Mesendoderm (in vitro differentiated cells): ENCODE results near the gene LSM14A.
"Not testable (repeated sequence)": the region's sequence is repeated elsewhere in the genome, so short reads cannot be mapped to it uniquely, and the experiment has no call there.

ENCODE experiments used
- DNase-seq: peaks from one replicate; pipeline ENCODE4 v3.0.0; 2013
- H2AK5ac ChIP-seq: 2 replicates; pipeline ENCODE4 v1.6.1; 2013; ENCODE audit warnings: low read length, inconsistent platforms
- H2BK120ac ChIP-seq: 2 replicates; pipeline ENCODE4 v1.6.1; 2013; ENCODE audit warnings: low read depth, mild to moderate bottlenecking, low read length, moderate library complexity, mixed read lengths
- H2BK15ac ChIP-seq: replicated peaks from 2 replicates; pipeline ENCODE4 v1.6.1; 2013; ENCODE audit warnings: low read depth, mild to moderate bottlenecking, moderate library complexity
- H2BK5ac ChIP-seq: 2 replicates; pipeline ENCODE4 v1.6.1; 2013; ENCODE audit warnings: low read length, inconsistent platforms
- H3K18ac ChIP-seq: 2 replicates; pipeline ENCODE4 v1.6.1; 2013; ENCODE audit warnings: mild to moderate bottlenecking, low read length, mixed read lengths
- H3K23ac ChIP-seq: one replicate; pipeline ENCODE4 v1.6.1; 2013; ENCODE audit warnings: low read length
- H3K27ac ChIP-seq: 2 replicates; pipeline ENCODE4 v1.5.1; 2013; ENCODE audit warnings: low read depth, mild to moderate bottlenecking, inconsistent platforms, low read length, moderate library complexity
- H3K27me3 ChIP-seq: 2 replicates; pipeline ENCODE4 v1.6.1; 2013; ENCODE audit warnings: low read length, control low read depth, mild to moderate bottlenecking, inconsistent platforms; ENCODE audit not compliant: insufficient read depth, poor library complexity
- H3K36me3 ChIP-seq: 2 replicates; pipeline ENCODE4 v1.6.1; 2013; ENCODE audit warnings: low read length, inconsistent platforms; ENCODE audit not compliant: control insufficient read depth, insufficient read depth
- H3K4ac ChIP-seq: one replicate; pipeline ENCODE4 v1.6.1; 2013; ENCODE audit warnings: low read depth, mild to moderate bottlenecking, low read length, moderate library complexity
- H3K4me1 ChIP-seq: 2 replicates; pipeline ENCODE4 v1.6.1; 2013; ENCODE audit warnings: low read depth, low read length, inconsistent platforms; ENCODE audit not compliant: control insufficient read depth
- H3K4me2 ChIP-seq: 2 replicates; pipeline ENCODE4 v1.6.1; 2013; ENCODE audit warnings: low read length
- H3K4me3 ChIP-seq: 2 replicates; pipeline ENCODE4 v1.5.1; 2013; ENCODE audit warnings: mild to moderate bottlenecking, low read length
- H3K56ac ChIP-seq: one replicate; pipeline ENCODE4 v1.6.1; 2013; ENCODE audit warnings: low read length
- H3K79me1 ChIP-seq: 2 replicates; pipeline ENCODE4 v1.6.1; 2013; ENCODE audit warnings: low read length, inconsistent platforms
- H3K79me2 ChIP-seq: 2 replicates; pipeline ENCODE4 v1.6.1; 2013; ENCODE audit warnings: mild to moderate bottlenecking, low read length; ENCODE audit not compliant: control insufficient read depth, insufficient read depth
- H3K9ac ChIP-seq: 2 replicates; pipeline ENCODE4 v1.6.1; 2013; ENCODE audit warnings: low read length, inconsistent platforms
- H4K5ac ChIP-seq: one replicate; pipeline ENCODE4 v1.6.1; 2013; ENCODE audit warnings: low read length
- H4K8ac ChIP-seq: one replicate; pipeline ENCODE4 v1.6.1; 2013; ENCODE audit warnings: low read depth, mild to moderate bottlenecking, control low read depth, low read length, moderate library complexity
- WGBS: extraction: QIAGEN DNeasy Blood & Tissue Kit; methylation state at CpG from one replicate; pipeline ENCODE4 v1.1.7; 2013; ENCODE audit warnings: low lambda C conversion rate, missing lambda C conversion rate; ENCODE audit not compliant: insufficient coverage; ENCODE audit errors: extremely low coverage; 5-methylcytosine and 5-hydroxymethylcytosine counted together

LSM14A gene

GRCh38 chr19:34159541-34159940, 12.8 kb upstream of the LSM14A start:
- not testable (repeated sequence) for H3K56ac ChIP-seq, H2BK120ac ChIP-seq, H3K4me1 ChIP-seq, H4K5ac ChIP-seq, H3K27me3 ChIP-seq, DNase-seq, H3K79me2 ChIP-seq, H3K27ac ChIP-seq, H3K18ac ChIP-seq, H4K8ac ChIP-seq, H3K4me3 ChIP-seq, H2BK5ac ChIP-seq, H3K79me1 ChIP-seq, H3K4me2 ChIP-seq, H3K23ac ChIP-seq, H3K4ac ChIP-seq, H2BK15ac ChIP-seq, H2AK5ac ChIP-seq, H3K9ac ChIP-seq, H3K36me3 ChIP-seq
- WGBS = no CpG with 5 or more reads among the region's 5 CpGs

GRCh38 chr19:34161902-34162301, 10.4 kb upstream of the LSM14A start:
- WGBS = no CpG with 5 or more reads among the region's 2 CpGs
- not testable (repeated sequence) for H3K79me1 ChIP-seq, H2BK120ac ChIP-seq, H3K4me1 ChIP-seq, H2BK15ac ChIP-seq, H4K8ac ChIP-seq, DNase-seq, H3K4me3 ChIP-seq, H3K4ac ChIP-seq, H2AK5ac ChIP-seq, H2BK5ac ChIP-seq, H3K4me2 ChIP-seq, H4K5ac ChIP-seq, H3K27ac ChIP-seq, H3K9ac ChIP-seq, H3K79me2 ChIP-seq, H3K18ac ChIP-seq, H3K27me3 ChIP-seq, H3K56ac ChIP-seq, H3K36me3 ChIP-seq, H3K23ac ChIP-seq

GRCh38 chr19:34165295-34165738, 7.0 kb upstream of the LSM14A start:
- H2BK120ac ChIP-seq = no peak overlapping the region
- no peak overlapping the region for H3K27ac ChIP-seq
- H3K4ac ChIP-seq = no peak overlapping the region
- no peaks in the 10 kb centered on the region for H3K36me3 ChIP-seq
- no peak for DNase-seq
- whole genome bisulfite sequencing = no CpG with 5 or more reads among the region's 8 CpGs
- no peak overlapping the region for H3K18ac ChIP-seq
- H2BK5ac ChIP-seq = no peak overlapping the region
- no peaks in the 10 kb centered on the region for H3K79me1 ChIP-seq
- no peak overlapping the region for H3K23ac ChIP-seq
- H3K4me1 ChIP-seq = no peaks in the 10 kb centered on the region
- no peak overlapping the region for H2BK15ac ChIP-seq
- no peaks in the 10 kb centered on the region for H3K27me3 ChIP-seq
- H4K5ac ChIP-seq = no peak overlapping the region
- H3K56ac ChIP-seq = no peak overlapping the region
- no peak overlapping the region for H3K9ac ChIP-seq
- no peak overlapping the region for H3K4me3 ChIP-seq
- H2AK5ac ChIP-seq = no peak overlapping the region
- no peak overlapping the region for H4K8ac ChIP-seq
- H3K79me2 ChIP-seq = no peaks in the 10 kb centered on the region
- no peak overlapping the region for H3K4me2 ChIP-seq

GRCh38 chr19:34169475-34170199, 2.7 kb upstream of the LSM14A start:
- H4K5ac ChIP-seq, H2BK120ac ChIP-seq, H2AK5ac ChIP-seq, H3K27ac ChIP-seq, H3K18ac ChIP-seq, H3K56ac ChIP-seq, H3K4ac ChIP-seq, DNase-seq, H3K9ac ChIP-seq, H2BK15ac ChIP-seq, H3K23ac ChIP-seq, H3K79me1 ChIP-seq, H3K4me2 ChIP-seq, H3K4me3 ChIP-seq, H2BK5ac ChIP-seq, H3K4me1 ChIP-seq, H3K36me3 ChIP-seq, H4K8ac ChIP-seq, H3K27me3 ChIP-seq: not testable (repeated sequence)
- WGBS = no CpG with 5 or more reads among the region's 12 CpGs
- peaks cover 19% of the 10 kb centered on the region for H3K79me2 ChIP-seq

- H3K27ac ChIP-seq = peak overlapping the region; percentile 64
Observed at GRCh38 chr19:34171539-34171876, 796 bp upstream of the LSM14A start.

More at GRCh38 chr19:34171539-34171876, 796 bp upstream of the LSM14A start:
- H2BK120ac ChIP-seq = no peak overlapping the region
- H2BK5ac ChIP-seq = peak overlapping the region; percentile 64
- H3K4ac ChIP-seq = no peak overlapping the region
- H3K9ac ChIP-seq = peak overlapping the region; percentile 88
- H4K8ac ChIP-seq = no peak overlapping the region
- H3K79me2 ChIP-seq = peaks cover 30% of the 10 kb centered on the region
- peak overlapping the region; percentile 77 for H3K4me3 ChIP-seq
- DNase-seq = no peak
- no peaks in the 10 kb centered on the region for H3K36me3 ChIP-seq
- no peak overlapping the region for H3K23ac ChIP-seq
- H4K5ac ChIP-seq = peak overlapping the region; percentile 63
- no peaks in the 10 kb centered on the region for H3K4me1 ChIP-seq
- no peak overlapping the region for H2BK15ac ChIP-seq
- peak overlapping the region; percentile 61 for H2AK5ac ChIP-seq
- WGBS = no CpG with 5 or more reads among the region's 9 CpGs
- no peak overlapping the region for H3K18ac ChIP-seq
- H3K56ac ChIP-seq = peak overlapping the region; percentile 93
- no peaks in the 10 kb centered on the region for H3K79me1 ChIP-seq
- H3K4me2 ChIP-seq = peak overlapping the region; percentile 54
- no peaks in the 10 kb centered on the region for H3K27me3 ChIP-seq
